HEK293 (cell line): ENCODE results near the gene SCART1.

Source experiments
- CTCF ChIA-PET: fragments of 350-600 bp; formaldehyde crosslinking; extraction: SDS; loops from one replicate; lab custom pipeline; 2021; ENCODE audit warnings: antibody characterized with exemption; lab: Yijun Ruan, JAX
- POLR2A ChIA-PET: fragments of 300-600 bp; formaldehyde crosslinking; extraction: SDS; loops from one replicate; lab custom pipeline; 2020; ENCODE audit warnings: antibody characterized with exemption, inconsistent platforms; lab: Yijun Ruan, JAX
- H3K27ac ChIP-seq: fragments of 200-500 bp; sonication (Bioruptor generic); 2 replicates; pipeline ENCODE4 v1.5.1; 2014; ENCODE audit warnings: low read depth, low read length, control low read depth, inconsistent platforms; ENCODE audit errors: extremely low read depth
- H3K36me3 ChIP-seq, 2 experiments: fragments of 200-500 bp in 1 of 2; sonication (Bioruptor generic) in 1 of 2; 1 replicate in 1 of 2; 2 replicates in 1 of 2; pipeline ENCODE4 v1.5.1; 2014 to 2017; ENCODE audit warnings: inconsistent platforms in 2 of 2, low read length in 2 of 2; ENCODE audit not compliant: control insufficient read depth in 2 of 2, insufficient read depth in 1 of 2
- H3K4me1 ChIP-seq: fragments of 200-500 bp; sonication (Bioruptor generic); 2 replicates; pipeline ENCODE4 v1.5.1; 2014; ENCODE audit warnings: mild to moderate bottlenecking, low read length, inconsistent platforms; ENCODE audit not compliant: control insufficient read depth, insufficient read depth
- H3K4me3 ChIP-seq: 2 replicates; pipeline ENCODE4 v1.5.1; 2011; ENCODE audit warnings: low read depth, mild to moderate bottlenecking, control low read depth, low read length, moderate library complexity
- H3K9me3 ChIP-seq: fragments of 200-500 bp; sonication (Bioruptor generic); 2 replicates; pipeline ENCODE4 v1.5.1; 2014; ENCODE audit warnings: low read depth, low read length, inconsistent platforms; ENCODE audit not compliant: control insufficient read depth, insufficient read depth
- GLIS2 ChIP-seq: fragments of 450-650 bp; formaldehyde crosslinking; IDR thresholded peaks from 2 replicates; pipeline ENCODE4 v1.5.1; 2016; ENCODE audit warnings: missing biosample characterization, missing genetic modification characterization
- HIC1 ChIP-seq: fragments of 450-650 bp; formaldehyde crosslinking; IDR thresholded peaks from 2 replicates; pipeline ENCODE4 v1.5.1; 2016; ENCODE audit warnings: missing biosample characterization, missing genetic modification characterization
- MZF1 ChIP-seq: fragments of 450-650 bp; formaldehyde crosslinking; IDR thresholded peaks from 2 replicates; pipeline ENCODE4 v1.5.1; 2017; ENCODE audit warnings: missing biosample characterization, missing genetic modification characterization, borderline replicate concordance
- REPIN1 ChIP-seq: fragments of 450-650 bp; formaldehyde crosslinking; IDR thresholded peaks from 2 replicates; pipeline ENCODE4 v1.5.1; 2017; ENCODE audit warnings: missing biosample characterization, missing genetic modification characterization, low read depth
- ZFHX2 ChIP-seq: fragments of 450-650 bp; formaldehyde crosslinking; conservative IDR thresholded peaks from 2 replicates; pipeline ENCODE4 v1.5.1; 2016; ENCODE audit warnings: missing biosample characterization, missing genetic modification characterization
- ZNF114 ChIP-seq: fragments of 450-650 bp; formaldehyde crosslinking; IDR thresholded peaks from 2 replicates; pipeline ENCODE4 v1.5.0; 2017; ENCODE audit warnings: missing biosample characterization, missing genetic modification characterization
- ZNF132 ChIP-seq: fragments of 450-650 bp; formaldehyde crosslinking; IDR thresholded peaks from 2 replicates; pipeline ENCODE4 v1.5.1; 2017; ENCODE audit warnings: missing biosample characterization, missing genetic modification characterization, borderline replicate concordance
- ZNF184 ChIP-seq: fragments of 450-650 bp; IDR thresholded peaks from 2 replicates; pipeline ENCODE4 v1.5.1; 2018; ENCODE audit warnings: missing biosample characterization, mild to moderate bottlenecking, missing genetic modification characterization
- ZNF24 ChIP-seq: fragments of 450-650 bp; formaldehyde crosslinking; IDR thresholded peaks from 2 replicates; pipeline ENCODE4 v1.5.1; 2016; ENCODE audit warnings: missing biosample characterization, missing genetic modification characterization
- ZNF324 ChIP-seq: fragments of 450-650 bp; formaldehyde crosslinking; IDR thresholded peaks from 2 replicates; pipeline ENCODE4 v1.5.1; 2016; ENCODE audit warnings: missing biosample characterization, missing genetic modification characterization
- ZNF404 ChIP-seq: fragments of 450-650 bp; formaldehyde crosslinking; IDR thresholded peaks from 2 replicates; pipeline ENCODE4 v1.5.1; 2017; ENCODE audit warnings: missing biosample characterization, missing genetic modification characterization
- ZNF510 ChIP-seq: fragments of 450-650 bp; formaldehyde crosslinking; IDR thresholded peaks from 2 replicates; pipeline ENCODE4 v1.5.1; 2018; ENCODE audit warnings: mild to moderate bottlenecking, missing genetic modification characterization, missing biosample characterization; ENCODE audit not compliant: insufficient replicate concordance
- ZNF521 ChIP-seq: fragments of 450-650 bp; formaldehyde crosslinking; IDR thresholded peaks from 2 replicates; pipeline ENCODE4 v1.5.1; 2017; ENCODE audit warnings: missing biosample characterization, mild to moderate bottlenecking, missing genetic modification characterization
- ZNF571 ChIP-seq: fragments of 450-650 bp; formaldehyde crosslinking; IDR thresholded peaks from 2 replicates; pipeline ENCODE4 v1.5.0; 2017; ENCODE audit warnings: missing biosample characterization, missing genetic modification characterization
- ZNF600 ChIP-seq: fragments of 450-650 bp; formaldehyde crosslinking; IDR thresholded peaks from 2 replicates; pipeline ENCODE4 v1.5.1; 2016; ENCODE audit warnings: missing biosample characterization, missing genetic modification characterization
- ZNF626 ChIP-seq: fragments of 450-650 bp; sonication (Bioruptor Pico); formaldehyde crosslinking; IDR thresholded peaks from 2 replicates; pipeline ENCODE4 v1.5.1; 2018; ENCODE audit warnings: missing biosample characterization, missing genetic modification characterization, inconsistent platforms
- ZNF692 ChIP-seq: fragments of 450-650 bp; formaldehyde crosslinking; IDR thresholded peaks from 2 replicates; pipeline ENCODE4 v1.5.1; 2016; ENCODE audit warnings: missing biosample characterization, missing genetic modification characterization
- ZNF707 ChIP-seq: fragments of 450-650 bp; formaldehyde crosslinking; IDR thresholded peaks from 2 replicates; pipeline ENCODE4 v1.5.1; 2016; ENCODE audit warnings: missing biosample characterization, missing genetic modification characterization
- ZNF747 ChIP-seq: fragments of 450-650 bp; formaldehyde crosslinking; IDR thresholded peaks from 2 replicates; pipeline ENCODE4 v1.5.1; 2016; ENCODE audit warnings: missing biosample characterization, missing genetic modification characterization
- TF ChIP-seq, protein P1 (sequence below): fragments of 450-650 bp; formaldehyde crosslinking; IDR thresholded peaks from 2 replicates; pipeline ENCODE4 v1.5.0; 2017; ENCODE audit warnings: missing biosample characterization, missing genetic modification characterization, borderline replicate concordance
- TF ChIP-seq, protein P2 (sequence below): fragments of 450-650 bp; formaldehyde crosslinking; IDR thresholded peaks from 2 replicates; pipeline ENCODE4 v1.5.1; 2017; ENCODE audit warnings: missing biosample characterization, missing genetic modification characterization
- TF ChIP-seq, protein P3 (sequence below): fragments of 450-650 bp; formaldehyde crosslinking; IDR thresholded peaks from 2 replicates; pipeline ENCODE4 v1.5.1; 2016; ENCODE audit warnings: missing biosample characterization, missing genetic modification characterization

The SCART1 gene

DNA sequence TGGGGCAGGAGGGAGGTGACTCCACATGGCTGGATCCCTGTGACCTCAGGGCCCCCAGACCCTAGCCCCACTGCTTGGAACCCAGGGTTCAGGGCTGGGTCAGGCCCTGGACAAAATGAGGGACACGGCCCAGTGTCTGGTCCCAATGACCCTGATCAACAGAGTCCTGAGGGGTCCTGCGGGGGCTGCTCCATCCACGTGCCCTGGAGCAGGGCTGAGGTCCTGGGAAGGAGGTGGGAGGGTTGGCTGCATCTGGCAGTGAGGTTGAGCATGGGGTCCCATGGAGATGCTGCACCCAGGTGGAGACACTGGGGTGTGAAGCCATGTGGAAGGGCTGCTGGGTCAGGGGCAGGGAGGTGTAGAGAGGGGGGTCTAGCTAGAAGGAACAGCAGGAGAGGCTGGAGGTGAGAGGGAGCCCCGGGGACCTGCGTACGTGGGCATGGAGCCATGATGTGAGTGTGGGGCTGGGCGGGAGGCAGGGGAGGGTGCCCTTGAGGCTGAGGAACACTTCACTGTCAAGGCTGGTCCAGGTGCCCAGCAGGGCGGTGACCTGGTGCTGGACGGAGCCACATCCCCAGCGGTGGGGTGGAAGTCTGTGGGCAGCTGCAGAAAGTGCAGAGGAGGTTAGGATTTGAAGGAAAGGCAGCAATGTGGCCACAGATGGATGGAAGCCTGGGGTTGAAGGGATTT is 604 bp downstream of the SCART1 start:
- ChIA-PET POLR2A (no interaction called here), CTCF (interaction anchor here (0.5 kb wide), 1 partner anchor 15 kb away, joined by 3 read pairs; no protein-coding TSS in a partner anchor)
- H3K4me1 ChIP-seq: no peaks in the 10 kb centered on the region
- no peak overlapping the region for H3K27ac ChIP-seq
- H3K9me3 ChIP-seq: no peaks in the 10 kb centered on the region
- H3K36me3 ChIP-seq: no peaks in the 10 kb centered on the region
- TF ChIP-seq GLIS2 (tag by site-specific recombination) (no peak), ZNF571 (no peak), ZNF600 (tag by site-specific recombination) (no peak), ZNF747 (no peak)
- TF ChIP-seq, protein P1, sequence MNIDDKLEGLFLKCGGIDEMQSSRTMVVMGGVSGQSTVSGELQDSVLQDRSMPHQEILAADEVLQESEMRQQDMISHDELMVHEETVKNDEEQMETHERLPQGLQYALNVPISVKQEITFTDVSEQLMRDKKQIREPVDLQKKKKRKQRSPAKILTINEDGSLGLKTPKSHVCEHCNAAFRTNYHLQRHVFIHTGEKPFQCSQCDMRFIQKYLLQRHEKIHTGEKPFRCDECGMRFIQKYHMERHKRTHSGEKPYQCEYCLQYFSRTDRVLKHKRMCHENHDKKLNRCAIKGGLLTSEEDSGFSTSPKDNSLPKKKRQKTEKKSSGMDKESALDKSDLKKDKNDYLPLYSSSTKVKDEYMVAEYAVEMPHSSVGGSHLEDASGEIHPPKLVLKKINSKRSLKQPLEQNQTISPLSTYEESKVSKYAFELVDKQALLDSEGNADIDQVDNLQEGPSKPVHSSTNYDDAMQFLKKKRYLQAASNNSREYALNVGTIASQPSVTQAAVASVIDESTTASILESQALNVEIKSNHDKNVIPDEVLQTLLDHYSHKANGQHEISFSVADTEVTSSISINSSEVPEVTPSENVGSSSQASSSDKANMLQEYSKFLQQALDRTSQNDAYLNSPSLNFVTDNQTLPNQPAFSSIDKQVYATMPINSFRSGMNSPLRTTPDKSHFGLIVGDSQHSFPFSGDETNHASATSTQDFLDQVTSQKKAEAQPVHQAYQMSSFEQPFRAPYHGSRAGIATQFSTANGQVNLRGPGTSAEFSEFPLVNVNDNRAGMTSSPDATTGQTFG (tag by site-specific recombination): no peak
- no peak overlapping the region for H3K4me3 ChIP-seq

DNA sequence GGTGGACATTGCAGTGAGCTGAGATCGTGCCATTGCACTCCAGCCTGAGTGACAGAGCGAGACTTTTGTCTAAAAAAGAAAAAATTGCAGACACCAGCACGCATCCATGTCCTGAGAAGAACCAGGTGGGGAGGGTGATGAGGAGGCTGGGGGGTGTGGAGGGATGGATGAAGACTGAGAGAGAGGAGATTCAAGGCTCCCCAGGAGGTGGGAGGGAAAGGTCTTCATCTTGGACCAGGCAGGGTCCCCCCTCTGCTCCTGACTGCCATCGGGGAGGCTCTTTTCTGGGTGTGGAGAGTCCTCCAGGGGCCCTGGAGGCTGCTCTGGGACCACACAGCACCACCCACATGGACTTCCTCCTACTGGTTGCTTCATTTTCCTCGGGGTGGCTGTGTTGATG is 1.5 kb downstream of the SCART1 start:
- CTCF ChIA-PET: no interaction called here
- no peak for TF ChIP-seq ZNF132
- no peak for TF ChIP-seq ZNF114 (tag by site-specific recombination)
- no peak for TF ChIP-seq ZNF692
- TF ChIP-seq, protein P2, sequence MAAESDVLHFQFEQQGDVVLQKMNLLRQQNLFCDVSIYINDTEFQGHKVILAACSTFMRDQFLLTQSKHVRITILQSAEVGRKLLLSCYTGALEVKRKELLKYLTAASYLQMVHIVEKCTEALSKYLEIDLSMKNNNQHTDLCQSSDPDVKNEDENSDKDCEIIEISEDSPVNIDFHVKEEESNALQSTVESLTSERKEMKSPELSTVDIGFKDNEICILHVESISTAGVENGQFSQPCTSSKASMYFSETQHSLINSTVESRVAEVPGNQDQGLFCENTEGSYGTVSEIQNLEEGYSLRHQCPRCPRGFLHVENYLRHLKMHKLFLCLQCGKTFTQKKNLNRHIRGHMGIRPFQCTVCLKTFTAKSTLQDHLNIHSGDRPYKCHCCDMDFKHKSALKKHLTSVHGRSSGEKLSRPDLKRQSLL (tag by site-specific recombination): no peak
- no peak for TF ChIP-seq ZFHX2 (tag by site-specific recombination)
- no peak for TF ChIP-seq HIC1 (tag by site-specific recombination)
- TF ChIP-seq ZNF184 (tag by site-specific recombination): no peak
- TF ChIP-seq ZNF626 (tag by site-specific recombination): no peak
- TF ChIP-seq ZNF24 (tag by site-specific recombination): no peak
- no peak for TF ChIP-seq ZNF404 (tag by site-specific recombination)
- TF ChIP-seq, protein P3, sequence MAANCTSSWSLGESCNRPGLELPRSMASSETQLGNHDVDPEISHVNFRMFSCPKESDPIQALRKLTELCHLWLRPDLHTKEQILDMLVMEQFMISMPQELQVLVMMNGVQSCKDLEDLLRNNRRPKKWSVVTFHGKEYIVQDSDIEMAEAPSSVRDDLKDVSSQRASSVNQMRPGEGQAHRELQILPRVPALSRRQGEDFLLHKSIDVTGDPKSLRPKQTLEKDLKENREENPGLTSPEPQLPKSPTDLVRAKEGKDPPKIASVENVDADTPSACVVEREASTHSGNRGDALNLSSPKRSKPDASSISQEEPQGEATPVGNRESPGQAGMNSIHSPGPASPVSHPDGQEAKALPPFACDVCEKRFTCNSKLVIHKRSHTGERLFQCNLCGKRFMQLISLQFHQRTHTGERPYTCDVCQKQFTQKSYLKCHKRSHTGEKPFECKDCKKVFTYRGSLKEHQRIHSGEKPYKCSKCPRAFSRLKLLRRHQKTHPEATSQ: no peak
- TF ChIP-seq MZF1 (tag by site-specific recombination): no peak
- no peak for TF ChIP-seq ZNF521 (tag by site-specific recombination)
- no peak for TF ChIP-seq ZNF324 (tag by site-specific recombination)
- TF ChIP-seq REPIN1 (tag by site-specific recombination): no peak
- TF ChIP-seq ZNF510 (tag by site-specific recombination): no peak
- TF ChIP-seq ZNF707 (tag by site-specific recombination): no peak

More for the DNA sequence above, 1.5 kb downstream of the SCART1 start:
- Histone ChIP-seq H3K9me3 (no peaks in the 10 kb centered on the region), H3K27ac (no peak overlapping the region), H3K36me3 (no peaks in the 10 kb centered on the region), H3K4me3 (no peak overlapping the region), H3K4me1 (no peaks in the 10 kb centered on the region)
- POLR2A ChIA-PET: no interaction called here
